HCT116 (cell line): Measurements from ENCODE around the gene COBL.

Experiments
- CEBPB ChIP-seq: IDR thresholded peaks from 2 replicates; pipeline ENCODE4 v1.6.1; 2012; ENCODE audit warnings: low read depth
- CTCF ChIP-seq, 3 experiments: fragments of 200-600 bp in 1 of 3; sonication (generic) in 1 of 3; IDR thresholded peaks in 2 of 3; conservative IDR thresholded peaks in 1 of 3; 2 replicates each; pipeline ENCODE4 v1.5.1; 2012 to 2017; ENCODE audit warnings: low read depth in 2 of 3, low read length in 2 of 3, antibody characterized with exemption in 1 of 3, borderline replicate concordance in 1 of 3, control low read depth in 1 of 3, mild to moderate bottlenecking in 1 of 3, mixed read lengths in 1 of 3, mixed run types in 1 of 3, moderate library complexity in 1 of 3; ENCODE audit not compliant: insufficient read depth in 1 of 3
- ELF1 ChIP-seq: IDR thresholded peaks from 2 replicates; pipeline ENCODE4 v1.6.1; 2012; ENCODE audit warnings: low read depth, borderline replicate concordance
- EZH2 ChIP-seq: fragments of 200-600 bp; sonication (generic); IDR thresholded peaks from 2 replicates; pipeline ENCODE4 v1.6.1; 2017; ENCODE audit warnings: antibody characterized with exemption, mixed run types
- EZH2phosphoT487 ChIP-seq: fragments of 200-600 bp; IDR thresholded peaks from 2 replicates; pipeline ENCODE4 v1.6.1; 2018; ENCODE audit warnings: antibody characterized with exemption, borderline replicate concordance
- MAX ChIP-seq: IDR thresholded peaks from 2 replicates; pipeline ENCODE4 v1.6.1; 2012
- POLR2A ChIP-seq: IDR thresholded peaks from 2 replicates; pipeline ENCODE4 v1.7.0; 2011; ENCODE audit warnings: borderline replicate concordance; ENCODE audit not compliant: insufficient read depth, insufficient read length; ENCODE audit errors: extremely low read depth
- RAD21 ChIP-seq: IDR thresholded peaks from 2 replicates; pipeline ENCODE4 v1.6.1; 2012; ENCODE audit warnings: low read depth, mild to moderate bottlenecking
- REST ChIP-seq: IDR thresholded peaks from 2 replicates; pipeline ENCODE4 v1.6.1; 2012; ENCODE audit warnings: low read depth
- SP1 ChIP-seq: IDR thresholded peaks from 2 replicates; pipeline ENCODE4 v1.6.1; 2012; ENCODE audit warnings: low read depth
- TCF7L2 ChIP-seq: IDR thresholded peaks from 2 replicates; pipeline ENCODE4 v1.7.0; 2011; ENCODE audit warnings: borderline replicate concordance, inconsistent platforms; ENCODE audit not compliant: insufficient read depth, insufficient read length; ENCODE audit errors: extremely low read depth

- TF ChIP-seq CEBPB (no peak), POLR2A (no peak), MAX (no peak), ELF1 (no peak), EZH2phosphoT487 (no peak), CTCF (IDR thresholded peaks at IDR 0.05 in 2 of 3, conservative IDR thresholded peaks at IDR 0.05 in 1 of 3; ENCODE audit: borderline replicate concordance in 1 of 3, insufficient read depth in 1 of 3, low read depth in 2 of 3, low read length in 2 of 3) (no peak), EZH2 (no peak), REST (no peak), RAD21 (no peak), TCF7L2 (no peak), SP1 (no peak)
Measured at GRCh38 chr7:50980411-50980810, 336.2 kb downstream of the COBL start.
